ENCODE data around the gene SLC37A1. TPM values are rescaled to one million over a fixed set of nuclear protein-coding genes. Genes with fewer than 3 reads are reported as not detected.

SLC37A1 gene
- total RNA-seq, 1 experiment from 2014 or later, result 4.9 TPM

- TF ChIP-seq, protein P1, sequence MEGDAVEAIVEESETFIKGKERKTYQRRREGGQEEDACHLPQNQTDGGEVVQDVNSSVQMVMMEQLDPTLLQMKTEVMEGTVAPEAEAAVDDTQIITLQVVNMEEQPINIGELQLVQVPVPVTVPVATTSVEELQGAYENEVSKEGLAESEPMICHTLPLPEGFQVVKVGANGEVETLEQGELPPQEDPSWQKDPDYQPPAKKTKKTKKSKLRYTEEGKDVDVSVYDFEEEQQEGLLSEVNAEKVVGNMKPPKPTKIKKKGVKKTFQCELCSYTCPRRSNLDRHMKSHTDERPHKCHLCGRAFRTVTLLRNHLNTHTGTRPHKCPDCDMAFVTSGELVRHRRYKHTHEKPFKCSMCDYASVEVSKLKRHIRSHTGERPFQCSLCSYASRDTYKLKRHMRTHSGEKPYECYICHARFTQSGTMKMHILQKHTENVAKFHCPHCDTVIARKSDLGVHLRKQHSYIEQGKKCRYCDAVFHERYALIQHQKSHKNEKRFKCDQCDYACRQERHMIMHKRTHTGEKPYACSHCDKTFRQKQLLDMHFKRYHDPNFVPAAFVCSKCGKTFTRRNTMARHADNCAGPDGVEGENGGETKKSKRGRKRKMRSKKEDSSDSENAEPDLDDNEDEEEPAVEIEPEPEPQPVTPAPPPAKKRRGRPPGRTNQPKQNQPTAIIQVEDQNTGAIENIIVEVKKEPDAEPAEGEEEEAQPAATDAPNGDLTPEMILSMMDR (IDR thresholded peaks at IDR 0.05; ENCODE audit: unreplicated experiment), result no peak
- H3K36me3 Mint-ChIP-seq (ENCODE audit: insufficient read depth, unreplicated experiment), result peaks cover 22% of the 10 kb centered on the region
- no peaks in the 10 kb centered on the region for H3K27me3 Mint-ChIP-seq (ENCODE audit: insufficient read depth, unreplicated experiment)
- H3K9me3 Mint-ChIP-seq (ENCODE audit: unreplicated experiment), result no peaks in the 10 kb centered on the region
- no TSS peak for BruUV-seq (replicated peaks)
- no peak overlapping the region for H3K4me3 Mint-ChIP-seq (ENCODE audit: unreplicated experiment)
- no peak for DNase-seq (ENCODE audit: unreplicated experiment)
- intact Hi-C loops (cut with micrococcal nuclease), result no loop called here
- no peak overlapping the region for H3K27ac Mint-ChIP-seq (ENCODE audit: low read depth, unreplicated experiment)
- H3K4me1 Mint-ChIP-seq (ENCODE audit: insufficient read depth, unreplicated experiment), result peaks cover 7% of the 10 kb centered on the region
- POLR2A ChIA-PET, result no interaction called here
- CTCF ChIA-PET, result interaction anchor here (0.7 kb wide), 1 partner anchor 16 kb away, joined by 3 read pairs; no protein-coding TSS in a partner anchor
Observed at GRCh38 chr21:42567861-42568260, 54.2 kb downstream of the SLC37A1 start.

DNA sequence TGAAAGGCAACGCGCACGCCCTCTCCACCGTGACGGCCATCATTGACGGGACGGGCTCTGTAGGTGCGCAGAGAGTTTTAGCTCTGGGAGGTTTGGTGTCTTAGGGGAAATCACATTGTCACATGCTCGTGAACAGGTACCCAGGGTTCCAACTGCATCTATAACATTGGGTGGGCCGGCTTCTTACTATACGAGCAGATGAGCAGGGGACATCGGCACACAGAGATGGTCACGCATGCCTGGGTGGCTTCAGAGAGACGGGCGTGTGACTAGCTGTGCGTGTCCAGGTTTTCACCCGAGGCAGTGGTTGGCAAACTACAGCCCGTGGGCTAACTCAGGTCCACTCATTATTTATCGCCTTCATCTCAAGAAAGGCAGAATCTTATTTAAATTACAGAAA, 54.7 kb downstream of the SLC37A1 start:
- intact Hi-C loops (cut with micrococcal nuclease), result no loop called here
- Mint-ChIP-seq H3K36me3 (ENCODE audit: insufficient read depth, unreplicated experiment) (peaks cover 22% of the 10 kb centered on the region), H3K27me3 (ENCODE audit: insufficient read depth, unreplicated experiment) (no peaks in the 10 kb centered on the region), H3K4me1 (ENCODE audit: insufficient read depth, unreplicated experiment) (peaks cover 6% of the 10 kb centered on the region), H3K27ac (ENCODE audit: low read depth, unreplicated experiment) (no peak overlapping the region), H3K4me3 (ENCODE audit: unreplicated experiment) (no peak overlapping the region), H3K9me3 (ENCODE audit: unreplicated experiment) (no peaks in the 10 kb centered on the region)
- TF ChIP-seq, protein P1 (IDR thresholded peaks at IDR 0.05; ENCODE audit: unreplicated experiment), result no peak
- DNase-seq (ENCODE audit: unreplicated experiment), result no peak
- BruUV-seq (replicated peaks), result no TSS peak
- POLR2A ChIA-PET, result no interaction called here
- CTCF ChIA-PET, result no interaction called here

- no TSS peak for BruUV-seq (replicated peaks)
- Mint-ChIP-seq H3K9me3 (ENCODE audit: unreplicated experiment) (no peaks in the 10 kb centered on the region), H3K27me3 (ENCODE audit: insufficient read depth, unreplicated experiment) (no peaks in the 10 kb centered on the region), H3K27ac (ENCODE audit: low read depth, unreplicated experiment) (no peak overlapping the region), H3K36me3 (ENCODE audit: insufficient read depth, unreplicated experiment) (peaks cover 22% of the 10 kb centered on the region), H3K4me1 (ENCODE audit: insufficient read depth, unreplicated experiment) (no peaks in the 10 kb centered on the region), H3K4me3 (ENCODE audit: unreplicated experiment) (no peak overlapping the region)
- intact Hi-C loops (cut with micrococcal nuclease), result no loop called here
- POLR2A ChIA-PET, result interaction anchor here (0.7 kb wide), 1 partner anchor 11 kb away, joined by 3 read pairs; no protein-coding TSS in a partner anchor
- TF ChIP-seq, protein P1 (IDR thresholded peaks at IDR 0.05; ENCODE audit: unreplicated experiment), result no peak
- CTCF ChIA-PET, result interaction anchor here (0.6 to 0.7 kb wide), 2 partner anchors 84 to 762 kb away, joined by 3 to 5 read pairs; no protein-coding TSS in a partner anchor
- no peak for DNase-seq (ENCODE audit: unreplicated experiment)
Observed at GRCh38 chr21:42568866-42569731, 55.4 kb downstream of the SLC37A1 start.

DNA sequence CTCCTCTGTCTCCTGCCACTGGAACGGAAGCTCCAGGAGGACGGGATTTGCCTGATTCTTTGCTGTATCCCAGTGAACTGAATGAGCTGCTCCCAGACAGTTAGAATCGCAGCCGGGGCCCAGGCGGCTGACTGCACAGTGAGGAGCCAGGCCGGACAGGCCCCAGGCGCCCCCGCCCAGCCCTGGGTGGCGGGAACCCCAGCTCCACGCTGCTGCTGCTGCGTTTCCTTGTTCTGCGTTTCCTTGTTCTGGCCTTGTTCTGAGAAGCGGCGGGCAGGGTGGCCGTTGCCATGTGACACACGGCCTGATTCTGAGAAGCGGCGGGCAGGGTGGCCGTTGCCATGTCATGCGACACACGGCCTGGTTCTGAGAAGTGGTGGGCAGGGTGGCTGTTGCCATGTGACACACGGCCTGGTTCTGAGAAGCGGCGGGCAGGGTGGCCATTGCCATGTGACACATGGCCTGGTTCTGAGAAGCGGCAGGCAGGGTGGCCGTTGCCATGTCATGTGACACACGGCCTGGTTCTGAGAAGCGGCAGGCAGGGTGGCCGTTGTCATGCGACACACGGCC, 56.2 kb downstream of the SLC37A1 start:
- CTCF ChIA-PET, result interaction anchor here (0.7 kb wide), 1 partner anchor 84 kb away, joined by 5 read pairs; no protein-coding TSS in a partner anchor
- no peak overlapping the region for H3K27ac Mint-ChIP-seq (ENCODE audit: low read depth, unreplicated experiment)

More for the DNA sequence above, 56.2 kb downstream of the SLC37A1 start:
- H3K9me3 Mint-ChIP-seq (ENCODE audit: unreplicated experiment), result no peaks in the 10 kb centered on the region
- H3K36me3 Mint-ChIP-seq (ENCODE audit: insufficient read depth, unreplicated experiment), result peaks cover 22% of the 10 kb centered on the region
- POLR2A ChIA-PET, result interaction anchor here (0.7 kb wide), 1 partner anchor 12 kb away, joined by 3 read pairs; no protein-coding TSS in a partner anchor
- TF ChIP-seq, protein P1 (IDR thresholded peaks at IDR 0.05; ENCODE audit: unreplicated experiment), result no peak
- no peaks in the 10 kb centered on the region for H3K4me1 Mint-ChIP-seq (ENCODE audit: insufficient read depth, unreplicated experiment)
- BruUV-seq (replicated peaks), result no TSS peak
- no peaks in the 10 kb centered on the region for H3K27me3 Mint-ChIP-seq (ENCODE audit: insufficient read depth, unreplicated experiment)
- intact Hi-C loops (cut with micrococcal nuclease), result no loop called here
- no peak for DNase-seq (ENCODE audit: unreplicated experiment)
- no peak overlapping the region for H3K4me3 Mint-ChIP-seq (ENCODE audit: unreplicated experiment)

All from MCF 10A (cell line).